Stimulated activated CD4-positive, alpha-beta T cell treated with anti-CD3 and anti-CD28 coated beads, Interleukin-15, amount 100 ng/mL, for 24 hours (primary cell): Measurements from ENCODE around the gene SLC39A7.

Source experiments
- DNase-seq: peaks from one replicate; pipeline ENCODE4 v3.0.0-alpha.2; 2020

SLC39A7 gene

DNA sequence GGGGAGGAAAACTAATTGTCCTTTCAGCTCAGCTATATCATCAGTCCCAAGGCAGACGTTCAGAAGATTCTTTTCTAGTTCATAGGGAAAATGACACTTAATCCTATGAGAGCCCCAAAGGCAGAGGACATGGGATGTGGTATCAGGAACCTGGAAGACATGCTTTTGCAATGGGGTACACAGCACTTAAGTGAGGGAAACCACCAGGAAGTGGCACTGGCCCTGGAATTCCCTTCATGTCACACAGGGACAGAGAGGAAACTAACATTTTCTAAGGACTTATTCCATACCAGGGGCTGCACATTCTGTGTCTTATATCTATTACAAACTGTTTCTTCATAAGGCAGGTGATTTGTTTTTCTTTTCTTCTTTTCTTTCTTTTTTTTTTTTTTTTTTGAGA lies 42.8 kb downstream of the SLC39A7 start:
- no peak for DNase-seq

DNA sequence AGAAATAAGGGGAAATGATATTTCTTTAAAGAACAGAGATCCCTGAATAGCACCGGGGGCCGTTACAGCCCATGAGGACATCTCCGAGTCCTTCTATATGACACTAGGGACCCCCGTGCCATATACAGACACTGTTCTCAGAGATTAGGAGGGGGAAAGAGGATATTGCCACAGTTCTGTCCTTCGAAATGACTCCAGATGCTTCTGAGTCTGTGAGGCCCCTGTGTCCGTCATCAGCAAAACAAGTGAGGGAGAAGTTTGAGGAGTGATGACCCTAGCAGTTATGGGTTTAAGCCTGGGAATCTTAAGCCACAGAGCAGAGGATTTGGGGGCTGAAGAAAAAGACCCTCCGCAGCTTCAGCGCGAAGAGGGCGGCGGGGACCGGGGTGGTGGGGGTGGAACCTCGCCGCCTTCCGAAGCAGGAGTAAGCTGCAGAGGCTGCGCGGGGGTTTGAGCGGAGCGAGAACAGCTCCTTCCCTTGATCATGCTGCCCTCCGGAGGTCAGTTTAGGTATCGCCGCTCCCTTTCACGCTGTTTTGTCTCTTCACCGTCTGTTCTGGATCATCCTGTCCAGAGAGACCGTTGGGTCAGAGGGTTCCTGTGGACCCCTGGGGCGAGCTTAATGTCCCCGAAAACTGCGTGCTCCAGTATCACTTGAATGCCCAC lies 47.4 kb downstream of the SLC39A7 start:
- DNase-seq, result peak; percentile 94

DNA sequence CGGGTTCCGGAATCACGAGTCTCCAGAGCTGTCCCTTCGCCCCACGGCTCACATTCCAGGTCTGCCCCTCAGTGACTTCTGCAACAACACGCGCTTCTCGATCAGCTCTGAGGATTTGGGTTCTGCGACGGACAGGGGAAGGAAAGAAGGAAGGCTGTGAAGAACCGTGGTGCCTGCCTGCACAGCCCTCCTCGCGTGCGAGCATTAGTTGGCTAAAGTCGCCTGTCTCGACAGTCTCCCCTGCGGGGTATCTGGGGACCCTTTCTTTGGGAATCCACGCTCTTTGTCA lies 47.9 kb downstream of the SLC39A7 start:
- no peak for DNase-seq

DNA sequence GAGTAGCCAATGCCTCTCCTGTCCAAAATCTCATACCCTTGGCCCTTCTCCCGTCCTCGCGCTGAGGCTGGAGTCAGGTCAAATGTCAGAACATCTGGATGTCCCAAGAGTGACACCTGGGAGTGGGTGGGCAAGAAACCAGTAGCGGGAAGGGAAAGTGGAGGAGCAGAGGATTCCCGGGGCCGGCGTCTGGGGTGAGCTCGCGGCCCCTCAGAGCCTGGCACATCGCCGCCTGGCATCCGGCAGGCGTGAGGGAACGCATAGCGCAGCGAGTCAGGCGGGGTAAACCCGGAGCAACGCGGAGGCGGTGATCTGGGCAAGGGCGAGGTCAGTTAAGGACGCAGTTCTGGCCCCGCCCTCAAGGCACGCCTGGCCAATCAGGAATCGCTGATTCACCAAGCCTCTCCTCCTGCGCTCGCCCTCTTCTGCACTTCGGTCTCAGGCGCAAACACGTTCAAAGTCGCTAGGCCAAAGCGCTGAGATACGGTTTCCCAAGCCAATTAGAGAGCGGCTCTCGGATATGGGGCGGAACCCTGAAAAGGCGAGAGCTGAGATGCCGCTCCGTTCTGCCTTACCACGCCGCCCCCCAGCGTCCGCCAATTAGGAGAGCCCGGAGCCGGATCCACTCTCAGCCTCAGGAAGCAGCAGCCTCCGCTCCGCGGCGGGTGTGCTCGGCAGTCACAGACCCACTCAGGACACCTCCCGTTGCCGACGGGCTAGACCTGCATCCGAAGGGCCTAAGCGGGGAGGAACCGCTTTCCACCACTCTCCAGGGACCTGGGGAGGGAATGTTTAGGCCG lies 48.5 kb downstream of the SLC39A7 start:
- DNase-seq, result peak; percentile 98

DNA sequence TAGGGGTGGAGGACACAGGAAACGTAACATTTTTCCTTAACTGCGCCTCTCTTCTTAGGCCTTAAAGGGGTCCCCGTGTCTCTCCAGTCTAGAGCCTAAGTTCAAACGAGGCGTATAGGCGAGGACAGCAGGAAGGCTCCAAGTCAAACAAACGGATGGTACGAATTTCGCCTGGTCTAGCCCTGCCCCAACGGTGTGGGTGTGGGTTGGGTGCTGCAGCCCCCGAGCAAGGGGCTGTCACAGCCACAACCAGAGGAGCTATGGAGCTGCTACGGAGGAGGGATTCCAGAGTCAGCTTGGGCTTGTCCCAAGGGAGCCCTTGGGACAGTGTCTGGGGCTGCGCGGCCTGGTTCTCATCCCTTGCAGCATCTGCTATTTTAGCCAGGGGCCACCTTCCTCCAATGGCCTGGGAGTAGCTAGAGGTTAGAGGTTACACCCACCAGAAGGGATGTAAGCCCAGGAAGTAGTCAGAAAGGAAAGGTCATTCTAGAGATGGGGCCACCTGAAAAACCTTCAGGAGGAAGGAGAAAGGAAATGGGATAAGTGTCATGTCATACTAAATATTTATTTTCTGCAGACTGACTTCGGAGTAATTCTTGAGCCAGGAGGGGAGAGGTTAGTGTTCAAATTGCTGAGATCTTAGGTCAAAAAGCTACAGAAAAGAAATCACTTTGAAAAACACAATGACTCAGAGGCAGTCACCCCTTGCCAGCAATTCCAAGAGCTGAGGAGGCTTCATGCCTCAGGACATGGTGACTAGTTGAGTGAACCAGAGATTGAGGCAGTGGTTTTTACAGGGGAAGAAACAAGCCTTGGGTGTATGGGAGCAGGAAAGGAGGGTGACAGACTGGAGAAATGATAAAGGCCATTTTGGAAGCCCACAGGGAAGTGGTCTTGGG lies 49.3 kb downstream of the SLC39A7 start:
- DNase-seq, result peak; percentile 13

DNA sequence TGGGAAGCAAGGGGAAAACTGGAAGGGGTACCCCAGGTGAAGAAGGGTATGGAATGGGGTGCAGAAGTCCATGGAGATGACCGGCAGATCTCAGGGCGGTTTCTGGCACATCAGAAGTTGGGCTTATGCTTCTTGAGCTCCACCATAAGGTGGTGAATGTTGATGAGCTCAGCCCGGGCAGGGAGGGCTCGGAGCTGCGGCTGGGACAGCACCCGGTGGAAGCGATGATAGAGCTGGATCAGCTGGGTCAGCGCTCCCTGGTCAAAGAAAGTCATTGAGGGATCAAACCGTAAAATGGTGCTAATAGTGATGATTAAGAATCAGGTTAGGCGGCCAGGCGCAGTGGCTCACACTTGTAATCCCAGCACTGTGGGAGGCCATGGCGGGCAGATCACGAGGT lies 50.1 kb downstream of the SLC39A7 start:
- no peak for DNase-seq

DNA sequence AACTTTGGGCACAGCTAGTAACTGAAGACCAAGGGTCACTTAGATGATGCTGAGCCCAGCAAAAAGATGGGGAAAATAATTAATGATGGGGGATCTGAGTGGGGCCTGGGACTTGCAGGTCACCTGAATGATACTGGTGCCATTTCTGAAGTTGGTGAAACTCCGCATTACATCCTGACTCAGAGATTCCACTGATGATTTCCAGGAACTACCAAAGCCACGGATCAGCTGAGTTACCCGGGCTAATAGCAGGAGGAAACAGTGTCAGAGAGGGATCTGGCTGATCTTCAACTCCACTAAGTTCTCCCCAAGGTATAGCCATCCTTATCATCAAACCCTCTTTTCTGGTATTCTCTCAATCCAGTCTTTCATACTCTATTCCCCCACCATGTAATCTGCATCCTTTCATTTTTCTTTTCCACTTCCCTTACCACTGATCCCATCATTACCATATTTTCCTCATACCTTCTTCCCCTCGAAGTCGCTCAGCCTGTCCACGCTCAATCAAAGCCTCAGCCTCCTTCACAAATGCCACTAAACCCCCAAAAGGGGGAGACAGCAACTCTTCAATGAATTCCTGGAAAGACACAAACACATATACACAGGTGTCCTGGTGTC lies 50.8 kb downstream of the SLC39A7 start:
- DNase-seq, result peak; percentile 18

DNA sequence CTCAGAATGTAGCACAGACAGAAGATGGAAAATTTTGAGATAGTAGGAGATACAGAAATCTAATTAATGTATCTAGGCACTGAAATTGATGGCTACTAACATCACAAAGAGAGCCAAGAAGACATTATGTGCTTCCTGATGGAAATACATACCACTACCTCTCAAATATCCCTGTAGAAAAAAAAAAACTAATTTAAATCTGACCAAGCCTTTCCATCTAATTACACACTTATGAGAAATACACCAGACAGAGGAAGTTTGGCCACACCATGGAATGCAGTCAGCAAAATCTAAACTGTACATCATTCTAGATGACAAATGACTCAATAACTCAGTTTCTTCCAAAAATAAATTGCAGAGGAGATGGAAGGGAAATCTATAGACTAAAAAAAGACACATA lies 52.1 kb downstream of the SLC39A7 start:
- DNase-seq, result no peak
